Astrocyte (in vitro differentiated cells and primary cell): Measurements from ENCODE around the gene ATXN10.

Experiments used
- EZH2 ChIP-seq: IDR thresholded peaks from 2 replicates; pipeline ENCODE4 v1.6.1; 2012; ENCODE audit warnings: mild to moderate bottlenecking, low read length, inconsistent platforms; ENCODE audit not compliant: insufficient read depth
- TF ChIP-seq, protein P1 (sequence below): IDR thresholded peaks from 2 replicates; pipeline ENCODE4 v1.5.1; 2011; ENCODE audit warnings: low read depth, mild to moderate bottlenecking, inconsistent platforms, low read length, moderate library complexity; ENCODE audit not compliant: insufficient read depth

DNA sequence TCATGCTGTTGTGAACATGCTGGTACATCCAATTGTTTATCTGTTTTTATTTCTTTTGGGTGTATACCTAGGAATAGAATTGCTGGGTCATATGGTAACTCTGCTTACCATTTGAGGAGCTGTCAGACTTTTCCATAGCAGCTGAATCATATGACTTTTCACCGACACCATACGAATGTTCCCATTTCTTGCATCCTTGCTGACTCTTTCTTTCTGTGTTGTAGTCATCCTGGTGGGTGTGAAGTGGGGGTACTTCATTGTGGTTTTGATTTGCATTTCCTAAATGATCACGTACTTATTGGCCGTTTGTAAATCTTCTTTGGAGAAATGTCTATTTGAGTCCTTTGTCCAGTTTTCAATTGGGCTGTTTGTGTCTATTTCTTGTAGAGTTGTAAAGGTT is 26.5 kb downstream of the ATXN10 start:
- TF ChIP-seq, protein P1, sequence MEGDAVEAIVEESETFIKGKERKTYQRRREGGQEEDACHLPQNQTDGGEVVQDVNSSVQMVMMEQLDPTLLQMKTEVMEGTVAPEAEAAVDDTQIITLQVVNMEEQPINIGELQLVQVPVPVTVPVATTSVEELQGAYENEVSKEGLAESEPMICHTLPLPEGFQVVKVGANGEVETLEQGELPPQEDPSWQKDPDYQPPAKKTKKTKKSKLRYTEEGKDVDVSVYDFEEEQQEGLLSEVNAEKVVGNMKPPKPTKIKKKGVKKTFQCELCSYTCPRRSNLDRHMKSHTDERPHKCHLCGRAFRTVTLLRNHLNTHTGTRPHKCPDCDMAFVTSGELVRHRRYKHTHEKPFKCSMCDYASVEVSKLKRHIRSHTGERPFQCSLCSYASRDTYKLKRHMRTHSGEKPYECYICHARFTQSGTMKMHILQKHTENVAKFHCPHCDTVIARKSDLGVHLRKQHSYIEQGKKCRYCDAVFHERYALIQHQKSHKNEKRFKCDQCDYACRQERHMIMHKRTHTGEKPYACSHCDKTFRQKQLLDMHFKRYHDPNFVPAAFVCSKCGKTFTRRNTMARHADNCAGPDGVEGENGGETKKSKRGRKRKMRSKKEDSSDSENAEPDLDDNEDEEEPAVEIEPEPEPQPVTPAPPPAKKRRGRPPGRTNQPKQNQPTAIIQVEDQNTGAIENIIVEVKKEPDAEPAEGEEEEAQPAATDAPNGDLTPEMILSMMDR: no peak
- no peak for TF ChIP-seq EZH2
